NCI-H2227 (cell line): ENCODE measurements around the gene AP2B1.
A peak's percentile ranks its signal among the peaks of the same experiment; 100 is the strongest.

ENCODE experiments used
- DNase-seq: peaks from one replicate; lab custom pipeline; 2025; ENCODE audit not compliant: unreplicated experiment; lab: John Stamatoyannopoulos, UW

Gene AP2B1

DNA sequence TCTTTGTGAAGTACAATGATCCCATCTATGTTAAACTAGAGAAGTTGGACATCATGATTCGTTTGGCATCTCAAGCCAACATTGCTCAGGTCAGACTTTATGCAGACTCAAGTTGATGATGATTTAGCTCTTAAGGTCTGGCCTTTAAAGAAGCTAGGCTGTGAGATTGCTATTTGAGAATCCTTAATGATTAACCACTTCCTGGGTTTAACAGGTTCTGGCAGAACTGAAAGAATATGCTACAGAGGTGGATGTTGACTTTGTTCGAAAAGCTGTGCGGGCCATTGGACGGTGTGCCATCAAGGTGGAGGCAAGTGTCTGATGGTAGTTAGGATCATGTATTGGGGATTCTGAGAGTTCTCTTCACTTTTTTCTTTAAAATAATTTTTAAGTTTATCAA is 40.3 kb downstream of the AP2B1 start:
- DNase-seq = no peak

DNA sequence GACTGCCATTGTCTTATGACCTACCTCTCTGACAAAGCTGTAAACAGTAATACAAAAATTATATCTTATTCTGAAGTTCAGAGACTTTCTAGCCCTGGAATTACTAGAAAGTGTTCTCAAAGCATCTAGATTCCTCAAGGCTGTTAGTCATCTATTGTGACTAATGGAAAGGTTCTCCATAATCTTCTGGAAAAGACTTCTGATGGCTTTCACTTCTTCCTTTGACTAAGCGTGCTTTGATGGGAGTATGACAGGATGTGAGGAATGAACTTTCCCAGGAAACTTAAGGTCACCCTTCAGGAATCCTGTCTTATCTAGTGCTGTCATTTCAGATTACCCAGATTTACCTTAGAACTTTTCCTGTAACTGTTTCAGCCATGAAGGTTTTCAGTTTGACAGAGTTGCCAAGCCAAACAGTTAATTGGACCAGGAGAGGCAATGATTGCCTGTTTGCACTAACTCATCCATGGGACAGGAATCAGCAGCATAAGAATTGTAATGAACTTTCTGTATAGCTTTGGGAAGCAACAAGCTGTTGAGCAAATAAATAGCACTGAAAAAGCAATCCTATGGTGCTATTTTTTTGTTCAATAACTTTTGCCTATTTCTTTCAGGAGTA is 43.5 kb downstream of the AP2B1 start:
- DNase-seq = no peak

DNA sequence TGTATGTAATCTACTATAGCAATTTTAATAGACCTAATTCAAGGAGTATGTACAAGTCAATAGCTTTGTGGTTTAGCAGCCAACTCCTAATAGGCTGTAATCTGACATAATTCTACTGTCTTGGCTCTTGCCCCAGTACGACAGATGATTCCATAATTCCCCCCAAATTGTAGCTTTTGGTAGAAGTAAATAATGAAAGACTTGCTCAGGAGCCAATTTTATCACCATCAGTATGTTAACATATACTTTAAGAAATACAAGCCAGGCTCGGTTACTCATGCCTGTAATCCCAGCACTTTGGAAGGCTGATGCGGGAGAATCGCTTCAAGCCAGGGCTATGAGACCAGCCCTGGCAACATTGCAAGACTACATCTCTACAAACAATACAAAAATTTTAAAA is 53.9 kb downstream of the AP2B1 start:
- peak; percentile 48 for DNase-seq

DNA sequence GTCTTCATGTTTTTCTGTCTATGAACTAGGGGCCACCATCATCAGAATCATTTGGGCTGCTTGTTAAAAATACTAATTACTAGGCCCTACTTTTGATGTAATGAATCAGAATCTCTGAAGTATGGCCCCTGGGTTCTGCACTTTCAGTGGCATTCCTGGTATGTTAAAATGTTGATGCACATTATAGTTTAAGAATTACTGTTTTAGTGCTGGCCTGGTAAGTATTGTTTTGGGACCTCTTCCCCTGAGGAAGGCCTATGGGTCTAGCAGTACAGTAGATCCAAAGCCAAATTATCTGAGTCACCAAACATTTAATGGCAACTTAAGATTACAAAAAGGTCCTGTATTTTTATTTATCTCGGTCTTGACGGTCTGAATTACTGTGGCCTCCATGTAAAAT is 58.8 kb downstream of the AP2B1 start:
- DNase-seq = no peak

DNA sequence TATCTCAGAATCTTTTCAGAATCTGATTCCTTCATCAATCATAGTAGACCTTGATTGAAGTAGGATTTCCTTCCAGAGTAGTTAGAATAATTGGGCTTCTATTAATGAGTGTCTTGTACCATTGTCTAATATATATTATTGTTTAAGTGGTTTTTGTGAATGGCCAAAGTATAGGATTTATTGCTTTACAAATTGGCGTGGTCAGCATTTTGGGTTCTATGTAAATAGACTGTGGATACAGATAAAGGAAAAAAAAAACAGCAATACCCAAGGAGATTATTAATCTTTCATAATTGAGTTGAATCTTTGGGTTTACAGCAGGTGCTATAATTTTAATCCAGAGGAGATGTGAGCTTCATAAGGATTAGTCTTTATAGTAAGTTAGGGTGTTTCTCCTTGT is 64.3 kb downstream of the AP2B1 start:
- no peak for DNase-seq

DNA sequence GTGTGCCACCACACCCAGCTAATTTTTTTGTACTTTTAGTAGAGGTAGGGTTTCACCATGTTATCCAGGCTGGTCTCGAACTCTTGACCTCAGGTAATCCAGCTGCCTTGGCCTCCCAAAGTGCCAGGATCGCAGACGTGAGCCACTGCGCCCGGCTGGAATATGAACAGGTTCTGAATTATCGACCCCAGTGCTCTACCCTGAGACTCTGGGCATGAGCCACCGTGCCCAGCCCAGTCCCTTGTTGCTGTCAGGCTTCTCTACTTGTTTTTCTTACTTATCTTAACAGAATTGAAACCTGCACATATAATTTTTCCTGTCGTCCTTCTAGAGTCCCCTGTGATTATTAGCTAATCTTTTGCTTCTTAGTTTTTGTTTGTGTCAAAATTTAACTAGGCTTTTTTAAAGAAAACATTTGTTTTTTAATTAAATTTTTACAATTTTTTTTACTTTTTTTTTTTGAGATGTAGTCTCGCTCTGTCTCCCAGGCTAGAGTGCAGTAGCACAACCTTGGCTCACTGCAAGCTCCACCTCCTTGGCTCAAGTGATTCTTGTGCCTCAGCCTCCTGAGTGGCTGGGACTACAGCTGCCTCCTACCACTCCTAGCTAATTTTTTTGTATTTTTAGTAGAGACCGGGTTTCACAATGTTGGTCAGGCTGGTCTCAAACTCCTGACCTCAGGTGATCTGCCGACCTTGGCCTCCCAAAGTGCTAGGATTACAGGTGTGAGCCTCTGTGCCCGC is 66.7 kb downstream of the AP2B1 start:
- DNase-seq = no peak

DNA sequence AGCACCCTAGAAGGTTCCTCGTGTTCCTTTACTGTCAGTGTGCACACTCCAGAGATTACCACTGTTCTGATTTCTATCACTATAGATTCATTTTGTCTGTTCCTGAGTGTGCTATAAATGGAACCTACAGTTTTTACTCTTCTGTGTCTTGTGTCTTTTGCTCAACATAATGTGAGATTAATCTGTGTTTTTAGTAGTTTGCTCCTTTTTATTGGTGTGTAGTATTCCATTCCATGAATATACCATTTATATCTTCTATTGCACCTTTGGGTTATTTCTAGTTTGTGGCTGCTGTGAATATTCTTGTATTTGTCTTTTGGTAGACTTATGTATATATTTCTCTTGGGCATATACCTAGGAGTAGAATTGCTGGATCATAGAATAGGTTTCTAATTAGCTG is 68.2 kb downstream of the AP2B1 start:
- DNase-seq = no peak

DNA sequence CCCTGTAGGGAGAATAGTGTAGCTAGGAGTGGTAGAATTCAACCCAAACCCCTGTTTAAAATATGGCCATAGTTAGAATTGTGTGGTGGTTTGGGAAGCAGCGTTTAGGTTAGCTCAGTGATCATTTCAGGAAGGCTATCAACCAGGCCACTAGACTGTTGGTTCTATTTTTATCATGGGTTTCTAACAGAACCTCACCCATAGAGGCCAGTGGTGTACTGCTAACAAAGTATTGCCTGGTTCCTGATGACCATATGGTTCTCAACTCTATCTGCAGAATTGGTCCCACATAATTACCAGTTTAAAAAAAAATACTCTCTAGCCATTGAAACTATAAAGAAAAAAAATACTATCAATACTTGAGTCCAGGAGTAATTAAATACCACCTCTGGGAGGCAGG is 73.8 kb downstream of the AP2B1 start:
- DNase-seq = no peak

DNA sequence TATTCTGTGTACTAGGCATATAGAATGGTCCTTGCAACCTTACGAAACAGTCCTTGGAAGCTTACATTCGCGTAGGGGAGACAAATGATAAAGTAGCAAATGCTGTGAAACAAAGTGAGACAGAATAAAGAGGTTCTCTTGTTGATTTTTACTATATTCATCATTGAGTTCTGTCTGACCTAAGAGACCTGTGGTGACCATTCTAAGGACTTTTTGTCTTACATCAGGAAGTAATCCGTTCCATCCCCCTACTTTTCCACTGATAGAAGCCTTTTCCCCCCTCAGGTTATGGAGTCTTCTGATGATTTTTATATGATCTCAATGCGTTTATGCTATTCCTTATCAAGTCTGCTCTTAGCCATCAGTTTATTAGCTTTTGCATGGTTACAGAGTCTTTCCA is 77.6 kb downstream of the AP2B1 start:
- no peak for DNase-seq

DNA sequence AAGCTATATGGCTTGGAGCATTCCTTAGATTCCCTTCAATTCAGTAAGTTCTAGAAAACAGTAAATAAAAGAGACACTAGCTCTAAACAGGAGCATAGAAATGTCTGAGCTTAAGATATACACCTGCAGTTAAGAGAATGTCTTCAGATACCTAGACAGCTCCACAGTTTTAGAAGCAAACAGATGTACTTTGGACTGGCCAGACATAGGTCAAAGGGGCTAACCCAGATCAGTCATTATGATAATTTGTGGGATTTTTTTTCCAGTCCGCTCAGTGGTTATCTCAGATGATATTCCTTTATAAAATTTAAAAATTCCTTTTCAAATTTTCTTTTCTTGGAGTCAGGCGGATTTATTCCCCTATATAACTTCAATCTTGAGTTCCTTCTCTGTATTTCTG is 78.5 kb downstream of the AP2B1 start:
- DNase-seq = no peak

DNA sequence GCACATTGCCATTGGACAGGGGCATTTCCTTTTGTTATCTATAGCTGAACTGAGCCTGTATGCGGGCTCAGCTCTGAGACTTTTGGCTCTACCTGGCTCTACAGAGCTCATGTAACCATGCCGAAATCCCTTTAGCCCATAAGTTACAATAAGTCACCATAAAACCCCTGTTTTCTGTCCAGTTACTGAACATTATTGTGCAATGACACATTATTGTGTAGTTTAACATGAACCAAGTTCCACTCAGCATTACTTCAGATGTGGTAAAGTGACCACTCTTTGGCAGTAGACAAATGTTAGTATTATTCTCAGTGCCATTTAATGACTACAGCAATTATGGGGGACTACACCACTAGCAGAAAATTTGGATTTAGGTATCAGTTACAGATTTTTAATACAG is 78.9 kb downstream of the AP2B1 start:
- no peak for DNase-seq

DNA sequence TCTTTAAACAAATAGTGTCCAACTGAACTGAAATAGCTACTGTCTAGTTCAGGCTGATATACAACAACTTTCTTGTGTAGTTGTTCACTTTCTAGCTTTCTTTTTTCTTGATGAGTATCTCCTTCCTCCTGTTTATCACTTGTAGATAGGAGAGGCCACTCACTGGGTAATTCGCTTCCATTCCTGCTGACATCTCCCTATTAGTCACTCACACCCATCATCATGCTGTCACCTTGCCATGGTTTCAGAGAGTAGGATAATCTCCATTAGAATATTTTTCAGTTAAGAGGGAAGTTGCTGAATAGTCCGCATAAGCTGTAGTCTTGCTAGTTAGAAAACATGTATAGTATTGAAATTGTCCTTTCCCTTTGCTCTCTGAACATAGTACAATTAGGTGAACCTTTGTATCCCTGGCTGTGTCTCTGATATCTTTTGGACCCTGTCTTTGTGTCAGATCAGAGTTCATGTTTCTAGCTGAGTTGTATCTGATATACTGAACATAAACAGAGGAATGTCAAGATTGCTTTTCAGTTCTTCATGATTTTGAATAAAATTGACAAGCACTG is 79.9 kb downstream of the AP2B1 start:
- no peak for DNase-seq

DNA sequence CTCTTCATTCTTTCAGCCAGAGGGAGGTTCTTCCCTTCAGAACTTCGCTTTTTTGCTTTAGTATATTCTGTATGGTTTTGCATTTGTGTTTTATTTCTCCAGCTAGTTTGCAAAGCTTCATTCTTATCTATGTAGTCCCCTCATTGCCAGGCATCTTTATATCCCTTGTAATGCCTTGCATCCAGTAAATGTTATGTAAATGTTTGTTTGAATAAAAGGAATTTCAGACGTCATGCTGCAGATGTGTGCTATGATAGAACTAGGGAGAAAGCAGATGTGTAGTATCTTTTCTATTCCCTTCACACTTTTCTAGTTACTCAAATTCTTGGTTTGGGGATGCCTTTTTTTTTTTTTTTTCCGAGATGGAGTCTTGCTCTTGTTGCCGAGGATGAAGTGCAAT is 81.7 kb downstream of the AP2B1 start:
- DNase-seq = no peak

DNA sequence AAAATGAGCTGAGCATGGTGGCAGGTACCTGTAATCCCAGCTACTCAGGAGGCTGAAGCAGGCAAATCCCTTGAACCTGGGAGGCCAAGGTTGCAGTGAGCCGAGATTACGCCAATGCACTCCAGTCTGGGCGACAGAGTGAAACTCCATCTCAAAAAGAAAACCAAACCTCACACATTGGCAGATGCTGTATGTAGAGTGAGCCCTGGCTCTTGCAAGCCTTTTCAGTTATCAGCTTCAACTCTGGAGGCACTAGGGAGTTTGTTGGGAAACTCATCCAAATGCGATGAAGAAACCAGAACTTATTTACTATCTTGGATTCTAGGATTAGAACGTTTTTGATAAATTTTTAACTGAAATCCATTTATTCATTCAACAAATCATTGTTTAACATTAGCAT is 87.4 kb downstream of the AP2B1 start:
- no peak for DNase-seq

DNA sequence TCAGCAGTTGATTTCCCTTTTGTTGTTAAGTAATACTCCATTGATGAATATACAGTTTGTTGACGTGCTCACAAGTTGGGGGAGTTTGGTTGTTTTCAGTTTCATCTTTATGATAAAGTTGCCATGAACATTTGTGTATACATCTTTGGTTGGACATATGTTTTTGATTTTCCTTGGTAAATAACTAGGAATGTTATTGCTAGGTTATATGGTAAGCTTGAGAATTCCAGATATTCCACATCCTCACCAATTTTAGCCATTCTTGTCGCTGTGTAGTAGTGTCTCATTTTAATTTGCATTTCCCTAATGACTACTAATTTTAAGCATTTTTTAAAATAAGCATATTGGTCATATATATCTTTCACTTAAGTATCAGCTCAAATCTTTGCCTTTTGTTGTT is 89.3 kb downstream of the AP2B1 start:
- no peak for DNase-seq

DNA sequence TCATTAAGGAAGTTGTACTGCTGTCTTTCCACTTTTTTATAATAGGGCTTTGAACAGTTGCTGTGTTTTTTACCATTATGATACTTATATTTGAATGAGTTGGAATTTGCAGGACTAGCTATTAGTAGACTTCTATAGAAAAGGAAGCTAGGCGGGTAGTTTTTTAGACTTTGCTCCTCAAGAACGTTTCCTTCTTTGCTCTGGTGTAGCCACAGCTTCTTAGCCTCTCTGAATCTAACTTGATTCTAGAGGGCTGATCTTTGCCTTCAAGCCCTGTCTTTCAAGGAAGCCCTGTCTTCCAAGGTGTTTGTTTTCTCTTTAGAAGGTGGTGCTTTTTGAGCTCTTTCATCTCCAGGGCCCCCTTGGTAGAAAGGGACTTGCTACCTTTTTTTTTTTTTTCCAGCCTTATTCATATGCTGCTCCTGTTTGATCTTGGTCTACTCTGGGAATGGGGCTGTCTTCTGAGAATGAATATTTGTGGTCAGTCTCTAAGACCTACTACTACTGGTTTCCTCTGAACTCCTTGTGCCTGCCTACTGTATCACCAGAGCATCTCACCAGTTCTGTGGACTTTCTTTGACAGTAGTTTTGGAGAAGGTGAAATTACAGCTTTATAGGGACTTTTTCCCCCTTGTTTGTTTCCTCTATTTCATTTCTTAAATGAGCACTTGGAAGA is 92.0 kb downstream of the AP2B1 start:
- DNase-seq = no peak

DNA sequence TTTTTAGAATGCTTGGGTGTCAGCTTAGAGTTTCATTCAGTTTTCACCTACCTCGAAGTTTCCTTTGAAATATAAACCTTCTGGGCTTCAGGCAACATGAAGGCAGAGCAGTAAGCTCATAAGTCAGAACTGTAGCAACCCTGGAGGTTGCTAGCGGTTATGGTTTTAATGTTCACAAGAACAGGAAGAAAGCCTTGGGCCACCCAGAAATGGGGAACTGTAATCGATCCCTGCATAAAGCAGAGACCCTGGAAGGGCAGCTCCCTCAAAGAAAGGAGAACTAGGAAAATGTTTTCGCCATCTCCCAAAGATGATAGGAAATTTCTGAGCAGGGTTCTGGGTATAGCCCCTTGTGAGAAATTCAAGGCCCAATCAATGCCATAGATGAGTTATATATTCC is 96.5 kb downstream of the AP2B1 start:
- no peak for DNase-seq

DNA sequence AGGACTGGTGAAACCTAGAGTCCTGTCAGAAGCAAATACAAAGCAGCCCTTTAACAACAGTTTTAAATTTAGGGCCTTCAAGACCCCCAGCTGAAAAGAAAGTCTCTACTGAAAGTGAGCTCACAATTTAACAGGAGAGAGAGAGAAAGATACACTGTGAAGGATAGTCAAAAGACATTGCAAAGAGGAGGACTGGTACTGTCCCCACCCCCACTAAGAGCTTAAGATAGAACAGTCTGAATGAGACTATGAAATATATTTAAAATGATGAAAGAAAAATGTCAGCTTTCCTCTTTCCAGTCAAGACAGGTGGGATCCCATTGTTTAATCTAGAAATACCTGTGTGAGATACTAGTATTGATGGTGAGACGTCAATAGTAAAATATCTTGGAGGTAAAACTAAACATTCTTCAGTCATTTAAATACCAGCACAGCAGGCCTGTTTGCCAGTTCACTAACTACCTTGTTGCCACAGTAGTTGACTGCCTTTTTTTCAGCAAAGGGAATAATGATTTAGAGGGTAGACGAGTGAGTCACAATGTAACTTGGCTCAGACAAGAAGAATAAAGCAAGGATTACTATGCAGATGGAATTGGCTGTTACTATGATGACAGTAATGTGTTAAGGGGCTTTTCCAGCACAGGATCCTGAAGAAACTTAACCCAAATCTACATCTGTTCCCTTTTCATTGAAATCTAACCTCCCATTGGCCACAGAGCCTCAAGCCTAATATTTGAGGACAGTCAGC is 97.1 kb downstream of the AP2B1 start:
- DNase-seq = no peak

DNA sequence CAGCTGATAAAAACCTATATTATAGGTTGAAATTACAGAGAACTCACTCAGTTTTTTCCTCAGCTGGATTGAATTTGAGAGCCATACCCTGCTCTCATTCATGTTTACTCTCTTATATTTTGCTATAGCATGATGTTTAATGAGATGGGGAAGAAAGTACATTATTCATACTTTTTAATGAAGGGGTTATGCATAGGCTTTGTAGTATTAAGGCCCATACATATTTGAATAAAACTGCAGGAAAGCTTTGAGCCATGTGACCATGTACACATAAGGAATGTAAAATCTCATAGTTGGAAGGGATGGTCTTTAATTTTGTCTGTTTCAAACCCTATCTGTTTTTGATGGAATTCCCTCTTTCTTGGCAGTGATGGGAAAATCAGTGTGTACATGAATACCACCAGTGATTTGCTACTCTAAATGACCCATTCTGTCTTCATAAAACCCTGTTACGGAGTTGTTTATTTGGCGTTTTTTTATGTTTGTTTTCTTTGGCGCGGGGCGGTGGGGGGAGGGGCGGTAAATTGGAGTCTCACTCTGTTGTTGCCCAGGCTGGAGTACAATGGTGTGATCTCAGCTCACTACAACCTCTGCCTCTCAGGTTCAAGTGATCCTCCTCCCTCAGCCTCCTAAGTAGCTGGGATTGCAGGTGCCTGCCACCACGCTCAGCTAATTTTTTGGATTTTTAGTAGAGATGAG is 105.5 kb downstream of the AP2B1 start:
- no peak for DNase-seq

DNA sequence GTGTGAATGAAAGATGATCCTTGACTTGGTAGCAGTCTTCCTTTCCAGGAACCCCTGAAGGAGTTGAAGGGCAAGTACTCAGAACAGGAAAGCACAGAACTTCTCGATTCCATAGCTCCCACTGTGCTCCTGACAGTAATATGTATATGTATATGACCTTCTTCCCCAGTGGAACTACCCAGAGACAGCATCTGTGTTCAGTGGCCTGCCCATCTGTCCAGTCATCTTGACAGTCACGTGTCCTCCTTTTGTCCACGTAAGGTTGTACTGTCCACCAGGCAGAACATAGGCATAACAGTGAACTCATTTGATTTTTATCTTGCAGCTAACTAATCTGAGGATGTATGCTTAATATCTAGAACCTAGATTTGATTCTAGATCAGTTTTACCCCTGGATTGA is 106.5 kb downstream of the AP2B1 start:
- DNase-seq = no peak

DNA sequence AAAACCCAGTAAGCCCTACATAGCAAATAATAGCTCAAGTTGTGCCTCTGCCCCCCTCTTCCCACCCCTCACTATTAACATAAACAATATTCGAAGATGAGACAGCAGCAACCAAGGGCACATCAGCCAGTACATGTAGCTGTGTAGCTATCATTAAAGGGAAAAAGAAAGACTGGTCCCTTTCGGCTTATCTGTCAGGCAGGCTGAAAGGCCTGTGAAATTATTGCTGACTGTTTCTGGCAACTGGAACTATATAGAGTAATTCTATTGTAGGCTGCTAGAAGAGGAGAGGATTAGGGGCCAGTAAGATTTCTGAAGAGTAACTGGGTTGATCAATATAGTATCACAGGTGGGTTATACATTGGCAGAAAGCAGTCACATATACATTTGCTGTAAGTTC is 107.8 kb downstream of the AP2B1 start:
- no peak for DNase-seq
